Panc1 (cell line): ENCODE results near the gene MACROD2. TPM values are rescaled to one million over a fixed set of nuclear protein-coding genes. Genes with fewer than 3 reads are reported as not detected.
A peak's percentile ranks its signal among the peaks of the same experiment; 100 is the strongest.
"Not testable (repeated sequence)": the region's sequence is repeated elsewhere in the genome, so short reads cannot be mapped to it uniquely, and the experiment has no call there.

Experiments used
- ATAC-seq: fragments of 200-7000 bp; cut with Tn5 transposase; 2 replicates; pipeline ENCODE4 v1.9.1; 2020; ENCODE audit warnings: mild to moderate bottlenecking, moderate library complexity
- BruUV-seq: library from RNA; stranded (reverse); fragments of 400-500 nt; replicated peaks from 2 replicates; lab custom pipeline; 2021; lab: Mats Ljungman, UMichigan
- CTCF ChIA-PET: fragments of 300-600 bp; sonication (Branson Sonifier 250); formaldehyde crosslinking; loops from one replicate; lab custom pipeline; 2022; ENCODE audit warnings: antibody characterized with exemption; lab: Charles Lee
- POLR2A ChIA-PET: fragments of 300-600 bp; sonication (Branson Sonifier 250); formaldehyde crosslinking; loops from one replicate; lab custom pipeline; 2022; ENCODE audit warnings: antibody characterized with exemption; lab: Charles Lee
- DNase-seq: peaks from one replicate; pipeline ENCODE4 v3.0.0-alpha.2; 2010; ENCODE audit warnings: low read depth, low spot score
- H3K27ac ChIP-seq: 2 replicates; pipeline ENCODE4 v1.5.1; 2011; ENCODE audit warnings: mild to moderate bottlenecking, low read length, inconsistent platforms
- H3K27me3 ChIP-seq: fragments of 200-500 bp; sonication (Bioruptor generic); 2 replicates; pipeline ENCODE4 v1.6.0; 2014; ENCODE audit warnings: low read length, inconsistent platforms; ENCODE audit not compliant: control insufficient read depth, insufficient read depth
- H3K36me3 ChIP-seq: fragments of 200-500 bp; sonication (Bioruptor generic); 2 replicates; pipeline ENCODE4 v1.5.1; 2014; ENCODE audit warnings: inconsistent platforms, mild to moderate bottlenecking, low read length, moderate library complexity; ENCODE audit not compliant: control insufficient read depth, insufficient read depth
- H3K4me1 ChIP-seq: 2 replicates; pipeline ENCODE4 v1.5.1; 2011; ENCODE audit warnings: inconsistent platforms, mild to moderate bottlenecking, low read length, moderate library complexity; ENCODE audit not compliant: control insufficient read depth, insufficient read depth
- H3K4me3 ChIP-seq, 2 experiments: 2 replicates each; pipeline ENCODE4 v1.5.1; 2011 to 2012; ENCODE audit warnings: low read depth in 2 of 2, low read length in 2 of 2, mild to moderate bottlenecking in 2 of 2, inconsistent platforms in 1 of 2, moderate library complexity in 1 of 2
- H3K9me3 ChIP-seq: fragments of 200-500 bp; sonication (Bioruptor generic); 2 replicates; pipeline ENCODE4 v1.5.1; 2014; ENCODE audit warnings: low read depth, mild to moderate bottlenecking, inconsistent platforms, low read length, moderate library complexity; ENCODE audit not compliant: control insufficient read depth, insufficient read depth
- CTCF ChIP-seq: fragments of 450-650 bp; IDR thresholded peaks from 2 replicates; pipeline ENCODE4 v1.5.1; 2017; ENCODE audit warnings: mild to moderate bottlenecking
- POLR2AphosphoS5 ChIP-seq: IDR thresholded peaks from 2 replicates; pipeline ENCODE4 v1.6.1; 2012; ENCODE audit warnings: mild to moderate bottlenecking, low read depth, low read length, moderate library complexity
- REST ChIP-seq, 2 experiments: IDR thresholded peaks; 2 replicates each; pipeline ENCODE4 v1.6.1; 2011 to 2012; ENCODE audit warnings: low read depth in 2 of 2, control low read depth in 1 of 2, low read length in 1 of 2, mild to moderate bottlenecking in 1 of 2, moderate library complexity in 1 of 2; ENCODE audit not compliant: insufficient read depth in 1 of 2
- SIN3A ChIP-seq: IDR thresholded peaks from 2 replicates; pipeline ENCODE4 v1.6.1; 2012; ENCODE audit warnings: low read depth, mild to moderate bottlenecking, low read length, moderate library complexity, borderline replicate concordance; ENCODE audit not compliant: insufficient read depth
- TCF7L2 ChIP-seq: IDR thresholded peaks from 2 replicates; pipeline ENCODE4 v1.6.1; 2011; ENCODE audit warnings: mild to moderate bottlenecking, low read depth, low read length, inconsistent platforms
- in situ Hi-C: cut with HindIII; loops from 2 replicates; pipeline ENCODE4 v1.10.0; 2016; ENCODE audit warnings: low sequenced_read_pairs, low pct_unique_long_range_greater_than_20kb
- intact Hi-C: fragments of 100-400 bp; cut with micrococcal nuclease; formaldehyde crosslinking; loops from one replicate; pipeline ENCODE4 v1.10.0; 2022; ENCODE audit not compliant: unreplicated experiment
- total RNA-seq: library from RNA; stranded (reverse); gene quantifications from one replicate; pipeline ENCODE4 v1.2.1, GENCODE V29; 2021; ENCODE audit not compliant: unreplicated experiment

The MACROD2 gene
- total RNA-seq, 1 experiment from 2014 or later, result 1.2 TPM

- DNase-seq (no peak), ATAC-seq (no peak)
- 0 out of 2 replicates have a peak, but pooled peaks cover 3% of the 10 kb centered on the region for H3K9me3 ChIP-seq
- no peaks in the 10 kb centered on the region for H3K36me3 ChIP-seq
- no peaks in the 10 kb centered on the region for H3K4me1 ChIP-seq
- CTCF ChIA-PET, result no interaction called here
- no peaks in the 10 kb centered on the region for H3K27me3 ChIP-seq
- no peak overlapping the region for H3K4me3 ChIP-seq
- TF ChIP-seq SIN3A (no peak), TCF7L2 (no peak), REST (IDR thresholded peaks at IDR 0.05; ENCODE audit: insufficient read depth in 1 of 2, low read depth in 2 of 2, low read length in 1 of 2) (no peak), CTCF (no peak), POLR2AphosphoS5 (no peak)
- no TSS peak for BruUV-seq
- in situ Hi-C loops (no loop called here), intact Hi-C loops (no loop called here)
- POLR2A ChIA-PET, result no interaction called here
- no peak overlapping the region for H3K27ac ChIP-seq
Observed at GRCh38 chr20:15977026-15977425, 1981.7 kb downstream of the MACROD2 start.

GRCh38 chr20:15977758-15978157 is 1982.4 kb downstream of the MACROD2 start:
- Histone ChIP-seq H3K9me3 (0 out of 2 replicates have a peak, but pooled peaks cover 3% of the 10 kb centered on the region), H3K27ac (no peak overlapping the region), H3K4me1 (no peaks in the 10 kb centered on the region), H3K27me3 (no peaks in the 10 kb centered on the region), H3K36me3 (no peaks in the 10 kb centered on the region), H3K4me3 (no peak overlapping the region)
- DNase-seq (no peak), ATAC-seq (no peak)
- TF ChIP-seq POLR2AphosphoS5 (no peak), SIN3A (no peak), TCF7L2 (no peak), CTCF (no peak)
- in situ Hi-C loops, result no loop called here
- intact Hi-C loops, result no loop called here
- CTCF ChIA-PET, result no interaction called here
- POLR2A ChIA-PET, result no interaction called here
- no TSS peak for BruUV-seq

GRCh38 chr20:15985494-15986368 is 1990.4 kb downstream of the MACROD2 start:
- DNase-seq, CTCF ChIA-PET, H3K27me3 ChIP-seq, POLR2A ChIA-PET, ATAC-seq, BruUV-seq, H3K4me1 ChIP-seq, H3K9me3 ChIP-seq, intact Hi-C loops, H3K27ac ChIP-seq, in situ Hi-C loops, H3K36me3 ChIP-seq: not testable (repeated sequence)
- H3K4me3 ChIP-seq, result peak overlapping the region in 1 of 2 experiments; percentile 10; a peak in 1 of 4 replicates
